HUDEP-2 (cell line): ENCODE data around the gene SLC24A3.

Experiments used
- DNase-seq, 76 experiments: peaks; one replicate each; lab custom pipeline; 2025; ENCODE audit not compliant: unreplicated experiment in 76 of 76; lab: John Stamatoyannopoulos, UW

Gene SLC24A3

DNA sequence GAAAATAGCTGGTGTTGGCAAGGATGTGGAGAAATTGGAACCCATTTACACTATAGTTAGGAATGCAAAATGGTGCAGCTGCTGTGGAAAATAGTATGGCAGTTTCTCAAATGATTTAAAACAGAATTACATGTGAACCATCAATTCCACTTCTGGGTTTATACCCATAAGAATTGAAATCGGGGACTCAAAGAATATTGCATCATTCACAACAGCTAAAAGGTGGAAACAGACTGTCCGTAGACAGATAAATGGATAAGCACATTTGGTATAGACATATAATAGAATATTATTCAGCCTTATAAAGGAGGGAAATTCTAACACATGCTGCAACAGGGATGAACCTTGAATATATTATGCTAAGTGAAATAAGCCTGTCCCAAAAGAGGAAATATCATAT, 355.7 kb downstream of the SLC24A3 start:
- no peak for DNase-seq

DNA sequence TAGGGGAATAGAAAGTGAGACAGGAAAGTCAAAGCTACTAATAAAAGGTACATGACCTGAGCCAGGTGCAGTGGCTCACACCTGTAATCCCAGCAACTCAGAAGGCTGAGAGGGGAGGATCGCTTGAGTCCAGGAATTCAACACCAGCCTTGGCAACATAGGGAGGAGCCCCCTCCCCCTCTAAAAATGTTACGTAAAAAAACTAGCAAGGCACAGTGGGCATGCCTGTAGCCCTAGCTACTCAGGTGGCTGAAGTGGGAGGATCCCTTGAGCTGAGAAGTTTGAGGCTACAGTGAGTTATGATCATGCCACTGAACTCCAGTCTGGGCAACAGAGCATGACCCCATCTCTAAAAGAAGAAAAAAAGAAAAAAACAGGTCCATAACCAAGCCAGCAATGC, 359.6 kb downstream of the SLC24A3 start:
- no peak for DNase-seq

DNA sequence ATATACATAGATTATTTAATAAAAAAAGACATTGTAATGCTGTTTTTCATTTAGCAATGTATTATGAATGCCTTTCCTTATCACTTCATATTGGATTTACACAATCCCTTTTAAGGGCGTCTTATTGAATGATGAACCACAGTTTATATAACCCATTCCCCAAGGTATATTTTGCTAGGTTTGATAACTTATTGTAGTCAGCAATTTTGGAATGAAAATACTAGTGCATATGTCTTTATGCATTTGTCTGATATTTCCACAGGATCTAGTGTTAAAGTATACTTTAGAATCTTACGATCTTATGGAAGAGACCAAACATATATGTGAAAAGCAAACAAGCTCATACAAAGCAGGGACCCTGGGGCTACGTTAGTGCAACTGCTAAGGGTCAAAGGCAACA, 365.2 kb downstream of the SLC24A3 start:
- DNase-seq = no peak

DNA sequence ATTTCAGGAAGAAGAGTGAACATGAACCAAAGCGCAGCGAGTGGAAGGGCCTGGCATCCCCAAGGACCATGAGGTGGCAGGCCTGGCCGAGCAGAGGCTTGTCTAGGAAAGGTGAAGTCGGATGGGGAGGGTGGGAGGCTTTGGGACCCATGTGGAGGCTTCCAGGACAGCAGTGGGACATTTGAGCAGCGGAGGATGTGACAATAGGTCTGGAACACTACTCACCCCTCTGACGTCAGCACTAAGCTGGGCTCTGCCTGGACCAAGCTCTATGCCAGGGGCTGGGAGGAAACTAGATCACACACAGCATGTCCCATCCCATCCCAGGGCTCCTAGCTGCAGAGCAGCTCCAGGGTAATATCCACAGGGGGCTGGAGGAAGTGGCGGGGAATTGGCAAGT, 370.3 kb downstream of the SLC24A3 start:
- no peak for DNase-seq

DNA sequence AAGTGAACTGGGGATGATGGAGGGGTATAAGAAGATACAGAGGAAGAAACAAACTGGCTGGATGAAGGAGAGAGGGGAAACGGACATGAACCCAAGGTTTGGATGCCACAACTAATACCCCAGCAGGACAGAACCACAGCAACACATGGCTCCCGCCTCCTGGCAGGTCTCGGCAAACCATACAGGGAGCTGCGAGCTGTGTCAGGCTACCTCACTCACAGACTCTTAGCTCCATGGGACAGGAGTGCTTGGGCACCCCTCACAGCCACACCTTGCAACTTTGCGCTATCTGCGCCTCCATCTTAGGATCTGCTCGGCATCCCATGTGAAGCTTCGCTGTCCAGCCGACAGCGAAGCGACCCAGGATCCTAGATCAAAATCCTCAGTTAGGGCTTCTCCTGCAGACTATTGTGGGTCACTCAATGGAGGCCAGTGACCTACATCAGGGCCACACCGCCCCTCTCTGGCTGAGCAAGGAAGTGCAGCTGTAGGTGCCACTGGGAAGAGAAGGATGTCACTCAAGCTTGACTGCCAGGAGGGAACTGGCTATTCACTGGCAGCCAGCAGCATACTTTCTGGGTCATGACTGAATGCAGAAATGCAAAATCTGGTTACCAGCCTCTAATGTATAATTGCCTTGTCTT, 371.2 kb downstream of the SLC24A3 start:
- peak in 48 of 76 experiments; percentile 2 to 69 (median 22) for DNase-seq

DNA sequence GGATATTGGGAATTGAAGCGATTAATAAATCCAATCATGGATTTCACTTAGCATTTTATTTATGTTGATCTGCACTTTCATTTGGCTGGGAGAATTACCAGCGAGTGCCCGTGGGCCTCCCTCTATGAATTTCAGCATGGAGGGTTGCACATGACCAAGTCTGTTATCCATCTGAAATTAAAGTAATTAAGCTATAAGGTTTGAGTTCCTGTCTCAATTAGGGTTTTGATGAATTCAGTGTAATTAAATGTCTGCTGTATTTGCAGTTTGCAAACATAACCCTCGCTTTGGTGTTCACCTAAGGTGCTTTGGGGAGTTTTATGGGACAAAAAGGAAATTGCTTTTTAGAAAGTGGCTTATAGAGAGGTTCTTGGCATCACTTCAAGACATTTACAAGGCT, 375.8 kb downstream of the SLC24A3 start:
- DNase-seq = no peak

DNA sequence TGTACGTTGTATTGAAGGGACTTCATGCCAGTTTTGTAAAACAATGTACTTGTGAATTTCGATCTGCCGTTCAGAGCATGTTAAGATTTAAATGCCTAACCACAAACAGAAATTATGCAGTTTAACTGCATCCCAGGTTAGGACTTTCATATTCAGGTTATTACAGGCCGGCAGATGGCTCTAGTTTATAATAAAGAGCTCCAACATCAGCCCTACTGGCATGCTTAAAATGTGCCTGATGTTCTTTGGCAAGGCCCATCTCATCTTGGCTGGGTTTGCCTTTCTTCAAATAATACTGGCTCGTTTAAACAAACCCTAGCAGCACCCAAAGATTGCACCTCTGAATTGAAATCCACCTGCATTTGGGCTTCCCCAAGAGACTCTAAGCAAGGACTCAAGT, 376.3 kb downstream of the SLC24A3 start:
- DNase-seq = no peak

DNA sequence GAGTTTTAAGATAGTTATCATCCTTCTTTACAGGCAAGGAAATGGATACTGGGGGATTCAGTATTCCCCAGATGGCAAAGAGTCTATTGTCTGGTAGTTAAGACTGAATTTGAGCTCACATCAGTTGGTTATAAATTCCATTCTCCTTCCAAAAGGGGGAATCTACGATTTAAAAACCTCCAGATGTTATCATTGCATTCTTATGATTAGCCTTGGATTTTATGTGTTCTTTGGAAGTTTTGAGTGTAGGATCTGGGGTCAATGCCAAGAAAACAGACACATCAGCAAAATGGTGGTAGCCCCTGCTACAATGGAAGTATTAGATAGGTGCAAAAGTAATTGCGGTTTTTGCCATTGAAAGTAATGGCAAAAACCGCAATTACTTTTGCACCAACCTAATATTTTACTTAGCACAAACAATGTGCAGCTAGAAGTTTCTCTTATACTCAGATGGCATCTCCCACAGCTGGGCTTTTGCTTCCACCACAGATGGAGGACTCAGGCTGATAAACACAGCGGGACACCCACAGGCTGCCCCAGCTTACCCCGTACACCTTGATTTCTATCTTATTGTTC, 377.4 kb downstream of the SLC24A3 start:
- DNase-seq = no peak

DNA sequence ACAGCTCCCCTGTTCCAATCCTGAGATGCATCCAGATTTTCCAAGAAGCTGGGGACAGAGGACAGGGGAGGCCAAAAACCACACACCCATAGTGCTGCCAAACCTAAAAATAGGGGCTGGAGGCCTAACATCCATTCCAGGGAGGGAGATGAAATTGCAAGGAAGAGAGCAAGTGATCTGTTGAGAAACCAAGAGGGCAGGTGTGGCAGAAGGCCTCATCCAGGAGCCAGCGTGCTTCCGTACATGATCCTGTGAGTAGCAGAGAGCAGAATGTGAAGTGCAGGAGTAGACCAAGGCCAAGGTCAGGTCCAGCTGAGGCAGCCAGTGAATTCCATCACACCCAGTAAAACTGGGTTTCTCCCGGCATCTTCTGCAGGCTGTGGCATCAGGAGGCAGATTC, 377.9 kb downstream of the SLC24A3 start:
- DNase-seq = no peak

DNA sequence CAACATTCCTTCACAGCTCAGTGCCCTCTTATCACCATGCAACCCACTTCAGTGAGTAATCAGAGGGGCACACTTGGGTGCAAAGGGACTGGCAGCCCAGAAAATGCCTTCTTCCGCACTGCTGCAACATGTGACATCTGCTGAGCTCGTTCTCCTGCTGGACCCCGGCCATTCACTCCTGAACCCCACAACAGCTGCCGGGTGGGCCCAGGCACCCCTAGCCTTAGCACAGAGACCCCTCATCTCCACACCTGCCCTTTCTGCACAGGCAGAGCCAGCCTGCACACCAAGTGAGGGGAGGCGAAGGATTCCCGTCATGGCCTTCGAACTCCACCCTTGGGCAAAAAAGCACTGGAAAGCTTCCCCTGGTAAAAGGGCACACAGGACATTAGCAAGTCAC, 381.3 kb downstream of the SLC24A3 start:
- DNase-seq = no peak

DNA sequence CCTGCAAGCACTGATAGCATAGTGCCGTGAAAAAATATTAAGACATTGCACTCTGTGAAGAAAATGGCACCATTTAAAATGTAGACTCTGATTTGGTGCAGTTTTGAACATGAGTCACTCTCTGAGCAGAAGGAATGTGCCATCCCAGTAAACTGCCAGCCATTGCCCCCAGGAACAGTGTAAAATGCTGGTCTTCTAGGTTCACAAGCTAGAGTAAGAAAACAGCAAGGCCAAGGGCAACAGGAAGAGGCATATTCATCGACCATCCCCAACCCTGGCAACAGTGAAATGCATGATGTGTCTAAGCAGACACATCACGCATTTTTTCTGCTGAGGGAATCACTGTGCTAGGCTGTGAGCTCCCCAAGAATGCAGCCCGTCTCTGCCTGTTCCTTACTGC, 382.5 kb downstream of the SLC24A3 start:
- no peak for DNase-seq

DNA sequence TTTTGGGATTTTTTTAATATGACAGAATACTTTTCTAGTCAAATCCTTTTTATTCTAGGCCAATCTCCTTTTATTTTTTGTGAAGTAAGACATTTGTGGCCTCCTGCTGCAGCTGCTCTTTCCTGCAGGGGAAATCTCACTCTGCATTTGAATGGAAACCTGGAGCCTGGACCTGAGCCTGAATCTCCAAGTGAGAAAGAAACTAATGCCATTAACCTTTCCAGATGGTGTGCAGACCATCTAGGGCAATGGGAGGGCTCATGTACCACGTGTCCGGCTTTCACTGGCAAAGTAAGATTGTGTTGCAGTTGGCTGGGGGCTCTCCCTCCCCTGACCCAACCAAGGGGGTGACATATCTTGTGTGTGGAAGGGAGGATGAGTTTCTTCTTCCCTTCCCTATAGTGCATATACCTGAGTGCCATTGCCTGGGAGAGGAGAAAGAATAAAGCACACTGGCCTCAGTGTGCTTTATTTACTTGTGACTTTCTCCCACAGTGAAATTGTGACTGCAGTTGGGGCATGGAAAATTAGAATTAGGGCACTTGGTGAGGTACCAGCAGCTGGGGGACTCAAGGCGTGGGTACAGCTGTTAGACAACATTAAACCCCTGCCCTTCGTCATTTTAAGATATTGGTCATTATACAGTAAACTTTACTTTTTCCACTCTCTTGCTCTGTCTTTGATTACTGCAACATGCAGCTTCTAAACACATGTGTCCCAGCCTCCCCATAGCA, 385.8 kb downstream of the SLC24A3 start:
- DNase-seq = no peak

DNA sequence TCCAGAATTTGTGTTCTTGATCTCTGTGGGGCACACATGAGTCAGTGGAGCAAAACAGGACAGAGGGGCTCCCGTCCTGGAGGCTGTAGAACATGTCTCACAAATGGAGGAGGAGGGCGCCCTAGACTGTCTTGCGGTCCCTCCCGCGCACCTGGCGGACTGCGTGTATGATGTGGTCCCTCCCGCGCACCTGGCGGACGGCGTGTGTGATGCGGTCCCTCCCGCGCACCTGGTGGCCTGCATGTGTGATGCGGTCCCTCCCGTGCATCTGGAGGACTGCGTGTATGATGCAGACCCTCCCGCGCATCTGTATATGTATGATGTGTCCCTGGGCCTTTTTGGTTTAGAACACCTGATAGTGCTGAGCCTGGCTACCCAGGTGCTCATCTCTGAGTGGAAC, 386.8 kb downstream of the SLC24A3 start:
- no peak for DNase-seq

DNA sequence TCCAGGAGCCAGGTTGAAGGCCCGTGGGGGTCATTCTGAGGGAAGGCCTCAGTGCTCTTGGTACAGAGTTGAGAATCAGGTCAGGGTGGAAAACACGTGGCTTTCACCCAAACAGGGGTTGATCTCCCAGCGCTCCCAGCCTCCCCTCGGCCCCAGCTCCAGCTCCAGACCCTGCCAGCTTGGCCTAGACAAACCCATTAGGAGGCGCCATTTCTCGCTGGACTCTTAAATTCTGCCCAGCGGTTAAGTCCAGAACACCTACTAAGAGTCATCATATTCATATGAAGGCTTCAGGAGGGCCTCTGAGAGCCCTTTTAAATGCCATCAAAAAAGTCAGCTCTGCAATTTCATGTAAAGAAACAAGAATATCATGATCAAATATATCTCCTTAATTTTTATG, 387.6 kb downstream of the SLC24A3 start:
- no peak for DNase-seq

DNA sequence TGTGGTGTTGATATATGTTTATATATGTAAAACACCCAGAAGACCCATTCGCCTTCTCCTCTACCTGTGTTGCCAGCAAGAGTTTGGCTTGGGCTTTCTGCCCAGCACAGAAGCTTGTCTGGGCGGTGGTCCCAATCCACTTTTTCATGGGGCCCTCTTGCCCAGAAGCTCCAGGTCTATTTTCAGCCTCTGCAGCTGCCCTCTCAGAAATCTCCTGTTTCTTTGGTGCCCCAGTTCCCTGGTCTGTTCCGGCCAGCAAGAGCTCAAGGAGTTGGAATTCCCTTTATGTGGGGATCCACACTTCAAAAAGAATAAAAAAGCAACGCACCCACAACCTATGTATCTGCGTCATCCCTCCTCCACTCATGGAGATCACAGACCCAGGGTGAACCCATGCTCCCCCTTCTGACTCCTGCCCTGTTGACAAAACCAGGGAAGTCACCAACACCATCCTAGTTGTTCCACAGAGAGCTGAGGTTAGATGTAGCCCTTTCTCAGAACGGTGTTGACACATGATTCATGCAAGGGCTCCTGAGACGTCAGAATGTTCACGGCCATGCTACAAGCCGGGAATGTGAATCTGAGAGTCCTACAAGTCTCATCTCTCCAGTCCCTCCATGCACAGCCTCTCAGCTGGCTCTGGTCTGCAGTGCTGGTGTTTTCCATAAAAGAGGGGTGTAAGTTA, 388.8 kb downstream of the SLC24A3 start:
- no peak for DNase-seq

DNA sequence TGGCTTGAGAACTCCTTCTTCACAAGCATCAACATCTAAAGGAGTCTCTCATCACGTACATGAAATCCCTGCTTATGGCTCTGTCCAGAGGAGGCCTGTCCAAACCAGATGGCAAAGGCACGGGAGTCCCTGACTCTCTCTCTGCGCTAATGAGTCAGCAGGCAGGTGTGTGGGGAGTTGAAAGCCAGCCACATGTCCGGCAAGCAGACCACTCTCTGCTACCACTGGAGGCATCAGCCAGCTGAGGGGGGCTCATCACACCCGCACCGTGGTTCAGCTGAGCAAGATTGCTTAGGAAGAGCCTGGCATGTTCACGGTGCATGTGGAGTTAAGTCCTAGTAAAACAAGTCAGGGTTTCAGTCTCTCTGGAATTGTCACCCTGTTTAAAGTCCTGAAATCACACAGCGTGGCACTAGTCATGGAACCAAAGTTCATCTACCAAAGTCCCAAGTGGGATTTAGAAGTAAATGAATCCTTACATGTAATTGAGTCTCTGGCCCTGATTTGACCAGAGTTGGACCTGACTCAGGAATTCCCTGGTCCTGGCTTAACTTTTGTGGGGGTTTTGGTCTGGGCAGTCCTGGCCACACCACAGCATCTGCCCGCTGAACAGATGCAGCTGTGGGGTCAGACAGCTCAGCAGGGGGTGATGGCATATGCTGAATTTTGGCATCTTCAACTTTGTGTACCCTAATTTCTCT, 390.4 kb downstream of the SLC24A3 start:
- DNase-seq = no peak

DNA sequence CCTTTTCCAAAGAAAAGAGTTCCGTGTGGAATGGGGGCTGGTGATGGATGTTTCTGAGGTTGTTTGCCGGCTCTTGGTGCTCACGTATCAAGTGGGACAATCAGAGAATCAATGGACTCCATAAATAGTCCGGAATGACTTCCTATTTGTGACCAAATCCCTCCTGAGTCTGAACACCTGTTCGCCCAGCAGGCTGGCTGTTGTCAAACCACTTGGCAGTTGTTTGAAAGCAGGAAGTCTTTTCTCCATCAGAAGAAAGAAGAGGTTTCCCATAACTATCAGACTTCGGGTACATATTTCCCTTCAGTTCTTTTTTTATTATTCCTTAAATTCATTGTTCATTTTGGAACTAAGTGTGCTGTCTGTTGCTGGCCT, 390.9 kb downstream of the SLC24A3 start:
- no peak for DNase-seq

DNA sequence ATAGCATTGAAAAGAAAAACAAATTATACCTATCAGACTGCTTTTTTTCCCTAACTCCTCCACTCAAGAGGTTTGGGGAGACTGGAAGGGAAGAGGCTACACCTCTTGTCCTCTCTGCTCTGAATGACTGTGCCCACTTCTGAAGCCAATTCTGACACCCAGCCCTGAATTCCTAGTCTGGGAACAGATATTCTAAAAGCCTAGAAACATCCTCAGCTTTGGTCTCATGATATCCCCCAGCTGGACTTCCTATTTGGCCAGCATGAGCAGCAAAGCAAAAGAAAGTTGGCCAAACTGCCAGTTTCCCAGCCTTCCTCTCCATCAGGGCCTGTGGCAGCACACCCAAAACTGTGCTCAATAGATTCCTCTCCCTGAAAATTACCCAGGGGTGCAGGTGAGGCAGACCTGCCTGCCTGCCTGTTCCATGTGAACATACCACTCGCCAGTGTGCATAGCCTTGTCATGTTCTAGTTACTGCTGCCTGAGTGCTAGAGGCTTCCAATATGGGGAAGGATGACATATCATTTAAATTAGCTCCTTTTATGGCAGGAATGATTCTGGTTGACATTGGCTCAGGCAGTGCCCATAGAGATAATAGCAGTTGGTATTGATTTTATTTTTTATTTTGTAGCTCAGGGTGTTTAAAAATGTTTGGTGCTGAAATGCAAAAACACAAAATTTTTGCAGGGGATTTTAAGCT, 393.5 kb downstream of the SLC24A3 start:
- DNase-seq = no peak

DNA sequence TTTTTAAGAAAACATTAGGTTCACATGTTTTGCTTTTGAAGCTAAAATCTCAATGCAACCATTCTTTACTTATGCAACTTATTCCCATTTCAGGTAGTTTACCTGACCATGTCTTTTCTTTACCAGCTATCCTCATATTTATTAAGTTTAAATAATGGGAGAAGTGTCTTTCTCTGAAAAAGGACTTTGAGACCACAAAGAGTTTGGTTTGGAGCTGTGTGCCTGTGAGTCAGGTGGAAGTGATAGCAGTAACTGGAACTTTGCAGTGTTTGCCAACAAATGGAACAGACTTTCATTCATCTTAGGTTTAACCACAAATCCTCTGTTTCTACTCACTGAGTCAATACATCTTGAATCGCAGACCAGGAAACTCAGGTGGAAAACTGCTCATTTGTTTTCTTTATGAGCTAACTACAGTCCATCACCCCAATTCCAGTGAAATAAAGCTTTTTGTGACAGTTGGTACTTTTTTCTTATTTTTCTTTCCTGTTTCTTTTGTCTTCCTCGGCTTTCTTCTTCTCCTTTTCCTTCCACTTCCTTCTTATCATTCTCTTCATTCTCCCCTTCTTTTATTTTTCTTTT, 397.3 kb downstream of the SLC24A3 start:
- DNase-seq = no peak

DNA sequence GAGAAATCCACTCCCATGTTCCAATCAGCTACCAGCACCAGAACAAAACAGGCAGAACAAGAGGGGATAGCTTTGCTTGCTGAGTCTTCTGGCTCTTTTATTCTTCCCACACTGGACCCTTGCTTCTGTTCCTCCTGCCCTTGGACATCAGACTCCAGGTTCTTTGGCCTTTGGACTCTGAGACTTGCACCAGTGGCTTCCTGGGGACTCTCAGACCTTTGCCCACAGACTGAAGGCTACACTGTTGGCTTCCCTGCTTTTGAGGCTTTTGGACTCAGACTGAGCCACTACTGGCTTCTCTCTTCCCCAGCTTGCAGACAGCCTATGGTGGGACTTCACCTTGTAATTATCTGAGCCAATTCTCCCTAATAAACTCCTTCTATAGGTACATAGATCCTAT, 403.2 kb downstream of the SLC24A3 start:
- no peak for DNase-seq
